ENCODE data around the gene LARGE2.

DNA sequence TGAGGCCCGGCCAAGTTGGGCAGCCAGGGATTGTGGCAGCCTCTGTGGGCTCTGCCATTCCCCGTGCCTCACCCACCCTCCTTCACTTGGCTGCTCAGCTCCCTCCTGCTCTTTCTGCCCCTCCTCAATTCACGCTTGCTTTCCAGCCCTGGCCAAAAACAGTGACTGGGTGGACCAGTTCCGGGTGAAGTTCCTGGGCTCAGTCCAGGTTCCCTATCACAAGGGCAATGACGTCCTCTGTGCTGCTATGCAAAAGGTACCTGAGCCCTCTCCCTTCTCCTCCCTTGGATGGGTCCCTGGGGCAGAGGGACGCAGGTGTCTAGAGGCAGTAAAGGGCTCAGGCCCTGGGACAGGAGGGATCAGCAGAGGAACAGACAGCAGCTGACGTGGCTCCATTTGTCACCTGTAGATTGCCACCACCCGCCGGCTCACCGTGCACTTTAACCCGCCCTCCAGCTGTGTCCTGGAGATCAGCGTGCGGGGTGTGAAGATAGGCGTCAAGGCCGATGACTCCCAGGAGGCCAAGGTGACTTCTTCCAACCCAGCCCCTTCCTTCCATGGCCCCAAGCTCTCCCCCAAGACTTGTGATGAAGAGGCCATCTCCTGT is 18.0 kb upstream of the LARGE2 start:
- TF ChIP-seq RAD21 (IDR thresholded peaks at IDR 0.05; ENCODE audit: insufficient read depth, low read depth, low read length) (no peak), IKZF2 (IDR thresholded peaks at IDR 0.05) (no peak)

All from GM12878 (cell line).